Suprapubic skin (tissue), 4 donors: ENCODE results near the gene TREH. TPM values are rescaled to one million over a fixed set of nuclear protein-coding genes. Genes with fewer than 3 reads are reported as not detected.

Experiments
- DNase-seq, 2 donors: peaks; one replicate each; pipeline ENCODE4 v3.0.0-alpha.2; 2019; ENCODE audit warnings: low spot score in 2 of 2
- H3K27ac ChIP-seq: fragments of 200-600 bp; sonication (generic); one replicate; pipeline ENCODE4 v1.5.1; 2019
- H3K27me3 ChIP-seq: fragments of 200-600 bp; sonication (generic); one replicate; pipeline ENCODE4 v1.5.1; 2019
- H3K36me3 ChIP-seq: fragments of 200-600 bp; sonication (generic); one replicate; pipeline ENCODE4 v1.5.1; 2019
- H3K4me1 ChIP-seq: fragments of 200-600 bp; sonication (generic); one replicate; pipeline ENCODE4 v1.5.1; 2019
- H3K4me3 ChIP-seq: fragments of 200-600 bp; sonication (generic); one replicate; pipeline ENCODE4 v1.5.1; 2019; ENCODE audit warnings: mild to moderate bottlenecking
- H3K9me3 ChIP-seq: fragments of 200-600 bp; sonication (generic); one replicate; pipeline ENCODE4 v1.5.1; 2019
- EP300 ChIP-seq: sonication (generic); formaldehyde crosslinking; IDR thresholded peaks from one replicate; pipeline ENCODE4 v1.6.1; 2017; ENCODE audit warnings: antibody characterized with exemption
- POLR2A ChIP-seq, 2 donors: fragments of 450-650 bp; IDR thresholded peaks; one replicate each; pipeline ENCODE4 v1.6.1; 2017; ENCODE audit warnings: antibody characterized with exemption in 2 of 2, mild to moderate bottlenecking in 2 of 2, moderate library complexity in 2 of 2
- POLR2AphosphoS5 ChIP-seq, 3 donors: sonication (generic); formaldehyde crosslinking; IDR thresholded peaks; one replicate each; pipeline ENCODE4 v1.6.1; 2017; ENCODE audit warnings: antibody characterized with exemption in 3 of 3
- WGBS: methylation state at CpG from one replicate; pipeline ENCODE4 v1.1.5; 2018; 5-methylcytosine and 5-hydroxymethylcytosine counted together
- total RNA-seq, 4 donors: library from RNA; depleted of rRNA; stranded (reverse); fragments of >200 nt; gene quantifications; one replicate each; pipeline ENCODE4 v1.1.0, GENCODE V29; 2016
- TF ChIP-seq, protein P1 (sequence below), 2 donors: fragments of 200-600 bp in 1 of 2; fragments of 450-650 bp in 1 of 2; sonication (generic) in 1 of 2; IDR thresholded peaks; one replicate each; pipeline ENCODE4 v1.5.1; 2016 to 2019; ENCODE audit warnings: antibody characterized with exemption in 2 of 2, mild to moderate bottlenecking in 1 of 2, moderate library complexity in 1 of 2

Gene TREH
- total RNA-seq, 4 donors from 2014 or later, result not detected

DNA sequence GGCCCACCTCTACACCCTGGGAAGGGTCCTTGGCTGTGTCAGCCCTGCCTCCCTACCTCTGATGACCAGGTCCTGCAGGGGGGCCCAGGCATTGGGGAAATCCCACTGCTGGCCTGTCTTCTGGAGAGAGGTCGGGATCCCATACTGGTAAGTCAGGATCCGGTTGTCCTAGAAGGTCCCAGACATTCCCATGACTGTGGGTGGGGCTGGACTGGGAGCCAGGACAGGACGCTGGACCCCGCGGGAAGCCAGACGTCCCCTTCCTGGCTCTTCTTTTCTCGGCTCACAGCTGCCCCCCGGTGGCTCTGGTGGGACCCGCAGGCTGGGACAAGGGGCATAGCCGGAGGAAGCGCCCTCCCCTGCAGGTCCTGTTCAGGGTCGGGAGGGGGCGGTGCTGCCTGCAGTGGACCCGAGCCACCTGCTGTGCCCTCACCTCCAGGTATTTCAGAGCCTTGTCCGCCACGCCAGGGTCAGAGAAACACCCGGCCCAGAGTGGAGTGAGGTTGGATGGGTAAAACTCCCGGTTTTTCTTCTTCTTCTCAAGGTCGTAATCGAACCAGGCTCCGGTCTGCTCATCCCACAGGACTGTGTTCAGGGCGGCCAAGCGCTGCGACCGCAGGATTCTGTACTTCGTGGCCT, 20.0 kb downstream of the TREH start:
- Histone ChIP-seq H3K4me1 (peaks cover 18% of the 10 kb centered on the region), H3K9me3 (no peaks in the 10 kb centered on the region), H3K27me3 (no peaks in the 10 kb centered on the region), H3K36me3 (peaks cover 25% of the 10 kb centered on the region), H3K4me3 (no peak overlapping the region), H3K27ac (peak overlapping the region; percentile 40)
- TF ChIP-seq POLR2A (IDR thresholded peaks at IDR 0.05), result no peak
- TF ChIP-seq, protein P1, sequence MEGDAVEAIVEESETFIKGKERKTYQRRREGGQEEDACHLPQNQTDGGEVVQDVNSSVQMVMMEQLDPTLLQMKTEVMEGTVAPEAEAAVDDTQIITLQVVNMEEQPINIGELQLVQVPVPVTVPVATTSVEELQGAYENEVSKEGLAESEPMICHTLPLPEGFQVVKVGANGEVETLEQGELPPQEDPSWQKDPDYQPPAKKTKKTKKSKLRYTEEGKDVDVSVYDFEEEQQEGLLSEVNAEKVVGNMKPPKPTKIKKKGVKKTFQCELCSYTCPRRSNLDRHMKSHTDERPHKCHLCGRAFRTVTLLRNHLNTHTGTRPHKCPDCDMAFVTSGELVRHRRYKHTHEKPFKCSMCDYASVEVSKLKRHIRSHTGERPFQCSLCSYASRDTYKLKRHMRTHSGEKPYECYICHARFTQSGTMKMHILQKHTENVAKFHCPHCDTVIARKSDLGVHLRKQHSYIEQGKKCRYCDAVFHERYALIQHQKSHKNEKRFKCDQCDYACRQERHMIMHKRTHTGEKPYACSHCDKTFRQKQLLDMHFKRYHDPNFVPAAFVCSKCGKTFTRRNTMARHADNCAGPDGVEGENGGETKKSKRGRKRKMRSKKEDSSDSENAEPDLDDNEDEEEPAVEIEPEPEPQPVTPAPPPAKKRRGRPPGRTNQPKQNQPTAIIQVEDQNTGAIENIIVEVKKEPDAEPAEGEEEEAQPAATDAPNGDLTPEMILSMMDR (IDR thresholded peaks at IDR 0.05), result peak; percentile 96 to 98
- 5% methylated on average over 12 of the region's 26 CpGs for WGBS
- DNase-seq, result peak; percentile 94 to 95

DNA sequence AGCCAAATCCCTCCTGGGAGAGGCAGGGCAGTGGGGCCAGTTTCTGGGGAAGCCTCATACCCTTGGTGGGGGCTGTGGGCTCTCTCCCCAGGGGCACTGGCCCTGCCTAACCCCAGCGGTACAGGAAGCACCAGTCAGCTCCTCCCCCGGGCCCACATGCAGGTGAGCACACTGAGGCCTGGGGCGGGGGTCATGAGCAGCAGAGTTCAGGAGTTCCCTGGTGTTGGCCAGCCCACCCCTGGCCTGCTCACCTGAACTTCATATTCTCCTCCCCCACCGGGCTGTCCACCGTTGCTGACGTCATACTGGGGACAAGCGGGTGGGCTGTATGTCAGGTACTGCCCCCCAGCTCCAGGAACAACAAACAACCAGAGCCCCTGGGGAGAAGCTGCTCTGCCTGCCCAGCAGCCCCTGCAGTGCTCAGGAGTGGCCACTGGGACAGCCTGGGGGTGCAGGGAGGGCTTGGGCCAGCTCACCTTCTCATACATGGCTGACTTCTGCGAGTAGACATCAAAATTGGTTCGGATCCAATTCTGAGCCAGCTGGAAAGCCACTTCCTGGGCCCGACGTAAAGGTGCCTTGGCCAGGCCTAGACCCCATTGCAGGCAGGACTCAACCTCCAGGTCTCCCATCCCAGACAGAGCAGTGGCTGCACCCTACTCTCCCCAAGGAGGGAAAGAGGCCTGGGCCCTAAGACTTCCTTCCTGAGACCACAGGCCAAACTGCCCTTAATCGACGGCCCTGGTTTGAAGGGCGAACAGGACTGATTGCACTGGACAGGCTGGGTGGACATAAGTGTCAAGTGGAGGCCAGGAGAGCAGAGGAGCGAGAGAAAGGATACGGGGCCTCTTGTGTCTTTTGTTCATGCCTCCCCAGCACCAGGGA, 20.8 kb downstream of the TREH start:
- peak overlapping the region; percentile 40 for H3K27ac ChIP-seq
- H3K4me3 ChIP-seq, result no peak overlapping the region
- no CpG with 5 or more reads among the region's 16 CpGs for WGBS
- H3K27me3 ChIP-seq, result no peaks in the 10 kb centered on the region
- TF ChIP-seq POLR2A (IDR thresholded peaks at IDR 0.05), result no peak
- no peak for TF ChIP-seq EP300
- TF ChIP-seq POLR2AphosphoS5 (IDR thresholded peaks at IDR 0.05), result no peak
- no peaks in the 10 kb centered on the region for H3K9me3 ChIP-seq
- no peak for DNase-seq
- H3K4me1 ChIP-seq, result peaks cover 18% of the 10 kb centered on the region
- H3K36me3 ChIP-seq, result peaks cover 31% of the 10 kb centered on the region

DNA sequence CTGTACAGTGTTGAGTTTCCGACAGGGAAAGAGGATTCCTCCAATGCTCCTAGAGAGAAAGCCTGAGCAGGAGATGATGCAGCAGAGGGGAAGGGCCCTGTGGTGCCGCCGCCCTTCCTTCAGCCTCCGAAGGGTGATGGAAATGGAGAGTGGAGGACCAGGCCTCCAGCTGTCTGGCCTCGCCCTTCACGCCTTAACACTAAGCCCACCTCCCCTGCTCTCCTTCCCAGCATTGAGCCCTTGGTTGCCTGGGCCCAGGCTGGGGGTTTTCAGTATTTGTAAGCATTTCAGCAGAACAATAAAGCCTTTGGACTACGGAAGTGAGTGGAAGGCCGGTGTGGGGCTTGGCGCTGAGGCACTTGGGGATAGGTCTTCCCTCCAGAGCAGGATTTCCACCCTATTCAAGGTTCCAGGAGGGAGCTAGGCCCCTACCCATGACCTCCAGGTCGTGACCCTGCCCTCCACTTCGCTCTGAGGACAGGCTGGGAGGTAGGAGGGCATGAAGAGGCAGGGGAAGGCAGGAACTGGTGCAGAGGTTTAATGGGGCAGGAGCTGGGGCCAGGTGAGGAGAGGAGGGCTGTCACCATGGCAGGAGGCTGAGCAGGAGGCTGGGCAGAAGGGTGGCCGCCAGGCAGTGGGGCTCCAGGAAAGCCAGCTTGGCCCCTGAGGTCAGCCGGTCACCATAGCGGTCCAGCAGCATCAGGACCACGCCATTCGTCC, 21.6 kb downstream of the TREH start:
- WGBS, result 75% methylated on average over 13 of the region's 16 CpGs
- TF ChIP-seq POLR2A (IDR thresholded peaks at IDR 0.05) (no peak), POLR2AphosphoS5 (IDR thresholded peaks at IDR 0.05) (no peak), EP300 (no peak)
- TF ChIP-seq, protein P1 (IDR thresholded peaks at IDR 0.05), result no peak
- Histone ChIP-seq H3K27me3 (no peaks in the 10 kb centered on the region), H3K4me1 (peaks cover 18% of the 10 kb centered on the region), H3K4me3 (no peak overlapping the region), H3K27ac (no peak overlapping the region), H3K9me3 (no peaks in the 10 kb centered on the region), H3K36me3 (peaks cover 39% of the 10 kb centered on the region)
- no peak for DNase-seq

DNA sequence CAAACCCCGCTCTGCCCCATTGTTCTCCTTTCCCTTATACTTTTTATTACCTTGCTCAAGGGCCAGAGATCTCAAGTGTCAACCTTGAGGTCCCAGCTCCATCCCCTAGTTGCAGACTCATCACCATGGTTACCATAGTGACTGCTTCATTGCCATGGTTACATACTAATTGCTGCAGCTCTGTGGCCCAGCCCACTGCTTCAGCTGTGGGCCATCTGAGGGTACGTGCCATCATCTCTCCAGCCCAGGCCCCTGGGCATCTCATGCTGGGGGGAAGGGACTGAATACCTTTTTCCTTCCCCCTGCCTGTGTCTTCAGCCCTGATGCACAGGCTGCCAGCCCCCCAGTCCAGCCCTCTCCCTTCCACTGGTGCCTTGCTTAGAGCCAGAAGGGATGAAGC, 22.2 kb downstream of the TREH start:
- Histone ChIP-seq H3K27me3 (no peaks in the 10 kb centered on the region), H3K9me3 (no peaks in the 10 kb centered on the region), H3K27ac (no peak overlapping the region), H3K36me3 (peaks cover 45% of the 10 kb centered on the region), H3K4me1 (peaks cover 18% of the 10 kb centered on the region), H3K4me3 (no peak overlapping the region)
- WGBS, result 95% methylated on average over 2 of the region's 2 CpGs
- TF ChIP-seq POLR2A (IDR thresholded peaks at IDR 0.05) (no peak), EP300 (no peak)
- TF ChIP-seq, protein P1 (IDR thresholded peaks at IDR 0.05), result no peak
- DNase-seq, result no peak

DNA sequence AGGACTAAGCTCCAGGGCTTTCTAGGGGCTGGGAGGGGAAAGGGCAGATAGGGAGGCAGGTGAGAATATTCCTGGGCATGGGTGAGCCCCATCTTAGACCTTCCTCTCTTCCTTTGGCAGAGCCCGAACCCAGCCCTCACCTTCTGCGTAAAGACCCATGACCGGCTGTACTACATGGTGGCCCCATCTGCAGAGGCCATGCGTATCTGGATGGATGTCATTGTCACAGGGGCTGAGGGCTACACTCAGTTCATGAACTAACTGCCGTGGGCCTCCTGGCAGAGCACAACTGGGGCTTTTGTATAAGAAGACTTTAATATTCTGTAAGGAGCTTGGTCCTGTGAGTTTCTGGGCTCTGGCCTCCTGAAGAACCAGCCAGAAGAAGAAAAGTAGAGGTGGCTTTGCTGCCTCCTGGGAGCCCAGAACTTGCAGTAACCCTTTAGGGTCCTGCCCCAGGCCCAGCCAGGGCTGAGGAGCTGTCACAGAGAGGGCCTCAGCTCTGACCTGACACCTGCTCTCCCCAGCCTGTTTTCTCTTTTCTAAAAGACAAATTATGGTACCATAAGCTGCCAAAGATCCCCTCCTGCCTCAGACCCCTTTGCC, 22.8 kb downstream of the TREH start:
- no peaks in the 10 kb centered on the region for H3K9me3 ChIP-seq
- DNase-seq, result no peak
- WGBS, result 94% methylated on average over 5 of the region's 5 CpGs
- no peak overlapping the region for H3K27ac ChIP-seq
- H3K27me3 ChIP-seq, result no peaks in the 10 kb centered on the region
- H3K4me1 ChIP-seq, result peaks cover 18% of the 10 kb centered on the region
- no peak overlapping the region for H3K4me3 ChIP-seq
- peaks cover 50% of the 10 kb centered on the region for H3K36me3 ChIP-seq
- TF ChIP-seq EP300, result no peak
- no peak for TF ChIP-seq POLR2AphosphoS5 (IDR thresholded peaks at IDR 0.05)
- no peak for TF ChIP-seq POLR2A (IDR thresholded peaks at IDR 0.05)
- TF ChIP-seq, protein P1 (IDR thresholded peaks at IDR 0.05), result no peak
